Memory B cell (primary cell): ENCODE measurements around the gene IGFN1.
"Not testable (repeated sequence)": the region's sequence is repeated elsewhere in the genome, so short reads cannot be mapped to it uniquely, and the experiment has no call there.

Experiments used
- ATAC-seq: fragments of 150-1000 bp; cut with Tn5 transposase; 2 replicates; pipeline ENCODE4 v1.10.0; 2021; ENCODE audit warnings: low read depth, mild to moderate bottlenecking, moderate library complexity
- DNase-seq, 2 donors: peaks; one replicate each; pipeline ENCODE4 v3.0.0; 2022; ENCODE audit warnings: low spot score in 2 of 2
- H3K27ac Mint-ChIP-seq: one replicate; pipeline ENCODE4 v1.8.0; 2022; ENCODE audit warnings: mild to moderate bottlenecking, moderate library complexity, mixed read lengths
- H3K27me3 Mint-ChIP-seq: one replicate; pipeline ENCODE4 v1.8.0; 2022; ENCODE audit warnings: mixed read lengths
- H3K36me3 Mint-ChIP-seq: one replicate; pipeline ENCODE4 v1.8.0; 2022; ENCODE audit warnings: mild to moderate bottlenecking, mixed read lengths
- H3K4me1 Mint-ChIP-seq: one replicate; pipeline ENCODE4 v1.8.0; 2022; ENCODE audit warnings: mixed read lengths
- H3K4me3 Mint-ChIP-seq: one replicate; pipeline ENCODE4 v1.8.0; 2022; ENCODE audit warnings: mild to moderate bottlenecking, moderate library complexity, mixed read lengths
- H3K9me3 Mint-ChIP-seq: one replicate; pipeline ENCODE4 v1.8.0; 2022; ENCODE audit warnings: mixed read lengths

The IGFN1 gene

GRCh38 chr1:201245082-201245481 is 54.5 kb downstream of the IGFN1 start:
- Mint-ChIP-seq H3K4me1 (no peaks in the 10 kb centered on the region), H3K9me3 (no peaks in the 10 kb centered on the region), H3K36me3 (no peaks in the 10 kb centered on the region), H3K27ac (no peak overlapping the region), H3K4me3 (no peak overlapping the region), H3K27me3 (peaks cover 10% of the 10 kb centered on the region)
- no peak for DNase-seq
- no peak for ATAC-seq

GRCh38 chr1:201248721-201249559 is 58.3 kb downstream of the IGFN1 start:
- Mint-ChIP-seq H3K27me3 (peaks cover 15% of the 10 kb centered on the region), H3K4me3 (no peak overlapping the region), H3K36me3 (no peaks in the 10 kb centered on the region), H3K9me3 (no peaks in the 10 kb centered on the region), H3K27ac (no peak overlapping the region), H3K4me1 (no peaks in the 10 kb centered on the region)
- no peak for ATAC-seq
- DNase-seq: no peak

GRCh38 chr1:201250326-201251011 is 59.8 kb downstream of the IGFN1 start:
- Mint-ChIP-seq H3K9me3 (no peaks in the 10 kb centered on the region), H3K36me3 (no peaks in the 10 kb centered on the region), H3K4me3 (no peak overlapping the region), H3K27ac (no peak overlapping the region), H3K27me3 (peaks cover 15% of the 10 kb centered on the region), H3K4me1 (no peaks in the 10 kb centered on the region)
- ATAC-seq: no peak
- DNase-seq: no peak

GRCh38 chr1:201251411-201251810 is 60.8 kb downstream of the IGFN1 start:
- no peak overlapping the region for H3K4me3 Mint-ChIP-seq
- H3K36me3 Mint-ChIP-seq: no peaks in the 10 kb centered on the region

GRCh38 chr1:201251851-201252430 is 61.3 kb downstream of the IGFN1 start:
- no peak for DNase-seq
- ATAC-seq: no peak
- no peaks in the 10 kb centered on the region for H3K36me3 Mint-ChIP-seq
- H3K9me3 Mint-ChIP-seq: no peaks in the 10 kb centered on the region
- no peak overlapping the region for H3K27ac Mint-ChIP-seq
- H3K4me1 Mint-ChIP-seq: no peaks in the 10 kb centered on the region
- H3K4me3 Mint-ChIP-seq: no peak overlapping the region
- H3K27me3 Mint-ChIP-seq: peaks cover 15% of the 10 kb centered on the region

More at GRCh38 chr1:201251411-201251810, 60.8 kb downstream of the IGFN1 start:
- no peaks in the 10 kb centered on the region for H3K4me1 Mint-ChIP-seq
- ATAC-seq (no peak), DNase-seq (no peak)
- H3K27ac Mint-ChIP-seq: no peak overlapping the region
- H3K9me3 Mint-ChIP-seq: no peaks in the 10 kb centered on the region
- peaks cover 15% of the 10 kb centered on the region for H3K27me3 Mint-ChIP-seq

GRCh38 chr1:201252944-201253371 is 62.3 kb downstream of the IGFN1 start:
- Mint-ChIP-seq H3K27me3 (peaks cover 15% of the 10 kb centered on the region), H3K4me1 (no peaks in the 10 kb centered on the region), H3K4me3 (no peak overlapping the region), H3K36me3 (no peaks in the 10 kb centered on the region), H3K9me3 (no peaks in the 10 kb centered on the region), H3K27ac (no peak overlapping the region)
- ATAC-seq (no peak), DNase-seq (no peak)

GRCh38 chr1:201253411-201253810 is 62.8 kb downstream of the IGFN1 start:
- no peak for ATAC-seq
- Mint-ChIP-seq H3K27ac (no peak overlapping the region), H3K36me3 (no peaks in the 10 kb centered on the region), H3K27me3 (peaks cover 15% of the 10 kb centered on the region), H3K9me3 (no peaks in the 10 kb centered on the region), H3K4me3 (no peak overlapping the region), H3K4me1 (no peaks in the 10 kb centered on the region)
- DNase-seq: no peak

- Mint-ChIP-seq H3K27me3 (peaks cover 15% of the 10 kb centered on the region), H3K27ac (no peak overlapping the region), H3K4me1 (no peaks in the 10 kb centered on the region), H3K9me3 (no peaks in the 10 kb centered on the region), H3K36me3 (no peaks in the 10 kb centered on the region), H3K4me3 (no peak overlapping the region)
- ATAC-seq (no peak), DNase-seq (no peak)
These were observed 63.4 kb downstream of the IGFN1 start for GRCh38 chr1:201253906-201254624.

- Mint-ChIP-seq H3K27ac (no peak overlapping the region), H3K4me3 (no peak overlapping the region), H3K4me1 (no peaks in the 10 kb centered on the region), H3K9me3 (no peaks in the 10 kb centered on the region), H3K27me3 (peaks cover 15% of the 10 kb centered on the region), H3K36me3 (no peaks in the 10 kb centered on the region)
- peak; percentile 47 to 71 for DNase-seq
- ATAC-seq: peak; percentile 49
These were observed 64.2 kb downstream of the IGFN1 start for GRCh38 chr1:201254625-201255478.

GRCh38 chr1:201255479-201256362 is 65.1 kb downstream of the IGFN1 start:
- no peak overlapping the region for H3K4me3 Mint-ChIP-seq
- H3K9me3 Mint-ChIP-seq: no peaks in the 10 kb centered on the region
- DNase-seq (no peak), ATAC-seq (no peak)
- no peak overlapping the region for H3K27ac Mint-ChIP-seq
- H3K36me3 Mint-ChIP-seq: no peaks in the 10 kb centered on the region
- H3K27me3 Mint-ChIP-seq: peaks cover 16% of the 10 kb centered on the region
- H3K4me1 Mint-ChIP-seq: no peaks in the 10 kb centered on the region

- not testable (repeated sequence) for DNase-seq, ATAC-seq, H3K36me3 Mint-ChIP-seq, H3K27ac Mint-ChIP-seq, H3K4me3 Mint-ChIP-seq, H3K4me1 Mint-ChIP-seq, H3K9me3 Mint-ChIP-seq
- H3K27me3 Mint-ChIP-seq: peaks cover 14% of the 10 kb centered on the region
These were observed 67.5 kb downstream of the IGFN1 start for GRCh38 chr1:201258132-201258531.

GRCh38 chr1:201258763-201259230 is 68.2 kb downstream of the IGFN1 start:
- Mint-ChIP-seq H3K27ac (no peak overlapping the region), H3K27me3 (peaks cover 12% of the 10 kb centered on the region), H3K4me1 (no peaks in the 10 kb centered on the region), H3K36me3 (no peaks in the 10 kb centered on the region), H3K4me3 (no peak overlapping the region), H3K9me3 (no peaks in the 10 kb centered on the region)
- DNase-seq (no peak), ATAC-seq (no peak)
